NCI-H2029 treated with DMSO at 0.1 percent for 48 hours (cell line): ENCODE results near the gene GNAI1.

ENCODE experiments used
- DNase-seq: peaks from one replicate; lab custom pipeline; 2025; lab: John Stamatoyannopoulos, UW

The GNAI1 gene

GRCh38 chr7:80215734-80216133 is 81.1 kb downstream of the GNAI1 start:
- DNase-seq: no peak

DNA sequence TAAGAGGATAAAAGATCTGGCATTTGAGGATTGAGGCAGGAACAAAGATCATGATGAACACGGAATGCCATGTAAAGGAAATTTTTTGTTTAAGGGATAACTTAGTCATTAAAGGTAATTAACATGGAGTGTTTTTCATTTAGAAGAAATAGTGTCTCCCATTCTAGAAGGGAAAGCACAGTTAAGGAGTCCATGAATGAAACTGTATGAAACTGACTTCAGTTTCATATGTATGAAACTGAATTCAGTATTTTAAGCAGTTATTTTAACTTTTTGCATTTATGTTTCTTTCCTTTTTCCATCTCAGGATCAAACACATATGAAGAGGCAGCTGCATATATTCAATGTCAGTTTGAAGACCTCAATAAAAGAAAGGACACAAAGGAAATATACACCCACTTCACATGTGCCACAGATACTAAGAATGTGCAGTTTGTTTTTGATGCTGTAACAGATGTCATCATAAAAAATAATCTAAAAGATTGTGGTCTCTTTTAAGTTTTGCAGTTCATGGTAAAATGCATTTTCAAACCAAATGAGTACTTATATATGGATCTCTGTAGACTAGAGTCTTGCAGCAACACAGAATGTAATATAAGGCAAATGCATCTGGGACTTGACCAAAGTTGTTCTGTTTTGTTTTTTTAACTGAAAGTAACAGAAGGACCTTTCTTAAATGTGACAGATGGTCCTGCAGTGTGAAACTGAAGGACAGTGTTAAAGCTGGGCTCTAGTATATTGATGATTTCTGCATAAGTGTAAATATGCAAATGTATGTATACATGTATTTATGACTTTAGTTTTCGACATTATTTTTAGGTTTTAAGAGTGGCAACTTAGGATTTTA is 82.6 kb downstream of the GNAI1 start:
- DNase-seq: no peak

DNA sequence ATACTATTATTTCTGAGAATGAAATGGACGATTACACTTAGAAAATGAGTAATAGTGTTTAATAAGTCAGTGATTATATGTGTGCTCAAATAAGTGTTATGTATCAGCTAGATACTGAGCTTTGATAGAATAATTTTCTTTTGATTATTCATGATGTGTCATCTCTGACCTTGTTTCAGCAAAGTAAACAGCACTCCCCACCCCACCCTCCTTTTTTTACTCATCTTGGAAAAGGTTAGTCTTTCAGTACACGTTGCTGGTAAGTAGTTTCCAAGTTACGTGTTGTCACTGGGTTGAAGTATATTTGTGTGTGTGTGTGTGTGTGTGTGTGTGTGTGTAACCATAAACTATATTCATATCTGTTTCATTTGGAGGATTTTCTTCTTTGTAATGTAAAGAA is 84.1 kb downstream of the GNAI1 start:
- no peak for DNase-seq

DNA sequence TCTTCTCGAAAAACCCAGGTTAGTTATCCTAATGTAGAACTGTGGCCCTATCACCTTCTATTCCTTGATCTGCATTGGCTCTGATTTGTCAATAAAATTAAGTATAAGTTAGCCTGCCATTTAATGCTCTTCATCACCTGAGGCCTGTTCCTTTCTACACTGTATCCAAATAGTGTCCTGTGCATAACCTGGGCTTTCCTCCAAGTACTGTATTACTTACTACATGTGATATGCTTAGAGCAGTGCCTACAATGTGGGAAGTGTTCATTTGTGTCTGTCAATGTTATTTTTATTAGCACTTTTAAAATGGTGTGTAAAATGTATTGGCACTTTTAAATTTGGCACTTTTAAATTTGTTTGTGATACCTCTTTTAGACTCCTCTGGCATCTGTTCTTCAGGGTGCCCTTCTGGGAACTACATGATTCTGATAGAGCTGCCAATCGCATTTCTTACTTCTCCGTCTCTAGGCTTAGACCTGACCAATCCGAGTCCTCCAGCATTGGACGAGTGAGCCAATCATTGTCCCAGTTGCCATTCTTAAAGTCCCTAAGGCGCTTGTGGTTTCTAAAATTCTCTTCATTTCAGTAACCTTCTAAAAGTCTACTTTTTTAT is 85.5 kb downstream of the GNAI1 start:
- no peak for DNase-seq

DNA sequence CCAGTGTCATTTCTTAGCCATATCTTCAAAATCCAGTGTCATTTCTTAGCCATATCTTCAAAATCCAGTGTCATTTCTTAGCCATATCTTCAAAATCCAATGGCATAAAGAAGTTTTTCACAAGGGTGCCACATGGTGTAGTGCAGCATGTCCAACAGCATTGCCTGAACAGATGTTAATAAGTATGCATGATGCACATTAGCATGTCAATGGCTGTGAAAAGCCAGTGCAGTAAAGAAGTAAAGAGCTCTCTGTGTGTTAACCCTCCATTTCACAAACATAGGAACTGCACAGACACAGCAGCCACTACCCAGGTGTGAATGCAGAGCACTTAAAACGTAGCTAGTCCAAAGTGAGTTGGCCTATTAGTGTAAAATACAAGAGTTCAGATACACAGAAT is 89.8 kb downstream of the GNAI1 start:
- no peak for DNase-seq

- no peak for DNase-seq
These were observed 90.7 kb downstream of the GNAI1 start for GRCh38 chr7:80225361-80225760.

- DNase-seq: no peak
These were observed 92.0 kb downstream of the GNAI1 start for GRCh38 chr7:80226629-80227028.

GRCh38 chr7:80230327-80230726 is 95.7 kb downstream of the GNAI1 start:
- DNase-seq: no peak

GRCh38 chr7:80231707-80232106 is 97.1 kb downstream of the GNAI1 start:
- DNase-seq: no peak

GRCh38 chr7:80232979-80233724 is 98.5 kb downstream of the GNAI1 start:
- DNase-seq: no peak

GRCh38 chr7:80235334-80235733 is 100.7 kb downstream of the GNAI1 start:
- no peak for DNase-seq

- DNase-seq: no peak
These were observed 102.0 kb downstream of the GNAI1 start for GRCh38 chr7:80236681-80237080.

DNA sequence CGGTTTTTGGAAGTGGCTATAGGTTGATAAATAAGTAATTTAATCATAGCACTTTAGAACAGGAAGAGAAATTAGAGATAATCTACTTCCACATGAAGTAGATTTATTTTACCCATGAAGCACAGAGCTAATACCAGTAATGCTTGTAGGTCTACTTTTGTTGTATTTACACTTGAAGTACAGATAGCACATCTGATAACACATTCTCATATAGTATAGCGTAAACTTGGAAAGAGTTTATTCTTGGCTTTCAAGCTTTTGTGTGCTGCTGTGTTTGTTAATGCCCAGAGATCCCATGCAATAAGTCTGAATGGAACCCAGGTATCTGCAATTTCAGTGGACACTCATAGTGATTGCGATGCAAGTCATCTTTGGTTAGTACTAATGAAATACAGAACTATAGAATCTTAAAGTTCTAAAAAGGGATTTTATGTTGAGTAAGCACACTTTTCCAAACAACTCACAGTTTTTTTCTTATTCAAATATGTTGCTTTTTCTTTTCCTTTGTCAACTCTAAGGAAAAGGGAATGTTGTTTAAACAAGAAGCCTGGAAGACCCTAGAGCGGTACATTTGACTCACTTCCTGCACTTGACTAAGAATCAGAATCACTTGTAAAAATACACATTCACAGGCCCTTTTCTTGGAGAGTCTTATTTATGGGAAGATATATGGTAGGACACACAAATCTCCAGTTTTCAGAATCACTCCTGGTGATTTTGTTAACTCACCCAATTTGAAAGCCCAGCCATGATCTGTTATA is 105.8 kb downstream of the GNAI1 start:
- DNase-seq: no peak

GRCh38 chr7:80241671-80242070 is 107.0 kb downstream of the GNAI1 start:
- no peak for DNase-seq

DNA sequence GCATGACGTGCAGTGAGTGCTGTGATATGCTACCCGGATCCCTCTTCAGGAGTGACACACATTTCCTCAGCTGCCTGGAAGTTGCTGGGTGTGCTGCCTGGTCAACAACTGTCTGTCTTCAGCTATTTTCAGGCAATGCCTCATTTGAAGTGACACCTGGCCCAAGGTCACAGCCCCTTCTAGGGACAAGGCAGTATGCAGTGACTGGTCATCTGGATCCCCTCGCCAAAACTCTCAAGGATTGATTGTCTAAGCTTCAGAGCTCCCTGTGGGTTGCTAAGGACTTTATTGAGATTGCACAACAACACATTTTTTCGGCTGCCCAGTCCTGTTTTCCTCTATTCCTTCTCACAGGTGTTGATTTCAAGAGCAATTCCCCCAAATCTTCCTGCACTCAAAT is 108.8 kb downstream of the GNAI1 start:
- no peak for DNase-seq

GRCh38 chr7:80244206-80244916 is 109.7 kb downstream of the GNAI1 start:
- DNase-seq: no peak

GRCh38 chr7:80247144-80247543 is 112.5 kb downstream of the GNAI1 start:
- DNase-seq: no peak

GRCh38 chr7:80247891-80248290 is 113.3 kb downstream of the GNAI1 start:
- DNase-seq: no peak

DNA sequence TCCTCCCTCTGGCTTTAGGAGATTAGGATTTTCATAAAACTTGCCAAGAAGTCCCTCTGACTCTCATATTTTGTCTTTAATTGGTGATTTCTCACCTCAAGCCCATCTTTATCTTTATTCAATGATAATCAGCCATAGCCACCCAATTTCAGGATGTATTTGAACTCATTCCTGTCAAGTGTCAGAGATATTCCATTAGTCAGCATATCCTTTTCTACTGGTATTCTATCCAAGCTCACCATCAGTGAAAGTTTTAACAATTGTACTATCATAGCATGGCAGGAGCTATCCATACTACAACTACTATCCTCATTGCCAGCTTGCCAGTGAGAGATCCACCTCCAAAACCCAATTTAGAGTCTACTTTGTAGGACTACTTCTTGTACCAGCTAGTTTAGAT is 114.6 kb downstream of the GNAI1 start:
- DNase-seq: no peak

- no peak for DNase-seq
These were observed 115.1 kb downstream of the GNAI1 start for GRCh38 chr7:80249619-80250295.

GRCh38 chr7:80253237-80253636 is 118.6 kb downstream of the GNAI1 start:
- no peak for DNase-seq
